ENCODE results near the gene NPLOC4.

- TF ChIP-seq EZH2phosphoT487 (IDR thresholded peaks at IDR 0.05; ENCODE audit: insufficient read depth, low read depth) = no peak
- TF ChIP-seq EZH2 (IDR thresholded peaks at IDR 0.05; ENCODE audit: insufficient read depth, poor library complexity, severe bottlenecking) = no peak
Observed at GRCh38 chr17:81578561-81579225, 58.2 kb downstream of the NPLOC4 start.

All from GM23248 (cell line).